ENCODE measurements around the gene PSMD11.
"Not testable (repeated sequence)": the region's sequence is repeated elsewhere in the genome, so short reads cannot be mapped to it uniquely, and the experiment has no call there.

DNA sequence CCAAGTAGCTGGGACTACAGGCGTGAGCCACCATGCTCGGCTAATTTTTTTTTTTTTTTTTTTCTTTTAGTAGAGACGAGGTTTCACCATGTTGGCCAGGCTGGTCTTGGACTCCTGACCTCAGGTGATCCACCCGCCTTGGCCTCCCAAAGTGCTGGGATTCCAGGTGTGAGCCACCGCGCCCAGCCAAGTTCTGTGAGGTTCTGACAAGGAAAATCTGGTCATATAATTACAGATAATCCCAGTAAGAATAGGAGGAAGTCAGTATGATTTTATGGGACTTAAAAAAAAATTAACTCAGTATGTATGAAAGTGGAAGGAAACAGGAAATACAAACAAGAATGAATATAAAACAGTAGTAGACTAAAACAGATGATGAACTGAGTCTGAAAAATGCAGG lies 6.1 kb downstream of the PSMD11 start:
- TF ChIP-seq ZNF354B, HDAC2 (CRISPR knock-in tag; IDR thresholded peaks at IDR 0.05): not testable (repeated sequence)
- TF ChIP-seq, protein P1, sequence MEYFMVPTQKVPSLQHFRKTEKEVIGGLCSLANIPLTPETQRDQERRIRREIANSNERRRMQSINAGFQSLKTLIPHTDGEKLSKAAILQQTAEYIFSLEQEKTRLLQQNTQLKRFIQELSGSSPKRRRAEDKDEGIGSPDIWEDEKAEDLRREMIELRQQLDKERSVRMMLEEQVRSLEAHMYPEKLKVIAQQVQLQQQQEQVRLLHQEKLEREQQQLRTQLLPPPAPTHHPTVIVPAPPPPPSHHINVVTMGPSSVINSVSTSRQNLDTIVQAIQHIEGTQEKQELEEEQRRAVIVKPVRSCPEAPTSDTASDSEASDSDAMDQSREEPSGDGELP (IDR thresholded peaks at IDR 0.05; ENCODE audit: borderline replicate concordance, low read depth), result not testable (repeated sequence)
